Stimulated activated naive B cell treated with anti-CD40 and anti-IgM and Interleukin-4, amounts not matched to agents 10 μg/mL and 1 μg/mL and 100 μg/mL, for 72 hours (primary cell): ENCODE data around the gene SMOC2.
"Not testable (repeated sequence)": the region's sequence is repeated elsewhere in the genome, so short reads cannot be mapped to it uniquely, and the experiment has no call there.

Source experiments
- ATAC-seq, 2 donors: fragments of 150-1000 bp; cut with Tn5 transposase; replicated peaks; 2 replicates each; pipeline ENCODE4 v1.10.0; 2021; ENCODE audit warnings: moderate library complexity in 1 of 2
- DNase-seq: peaks from one replicate; pipeline ENCODE4 v3.0.0; 2021
- H3K27ac Mint-ChIP-seq: one replicate; pipeline ENCODE4 v1.8.0; 2022; ENCODE audit warnings: mild to moderate bottlenecking, mixed read lengths
- H3K27me3 Mint-ChIP-seq, 2 donors: one replicate each; pipeline ENCODE4 v1.8.0; 2022; ENCODE audit warnings: mixed read lengths in 2 of 2
- H3K36me3 Mint-ChIP-seq, 2 donors: one replicate each; pipeline ENCODE4 v1.8.0; 2022; ENCODE audit warnings: mixed read lengths in 2 of 2, mild to moderate bottlenecking in 1 of 2
- H3K4me1 Mint-ChIP-seq, 2 donors: one replicate each; pipeline ENCODE4 v1.8.0; 2022; ENCODE audit warnings: mixed read lengths in 2 of 2, mild to moderate bottlenecking in 1 of 2
- H3K4me3 Mint-ChIP-seq, 2 donors: one replicate each; pipeline ENCODE4 v1.8.0; 2022; ENCODE audit warnings: mild to moderate bottlenecking in 2 of 2, mixed read lengths in 2 of 2, moderate library complexity in 1 of 2
- H3K9me3 Mint-ChIP-seq, 2 donors: one replicate each; pipeline ENCODE4 v1.8.0; 2022; ENCODE audit warnings: mixed read lengths in 2 of 2, mild to moderate bottlenecking in 1 of 2

SMOC2 gene

DNA sequence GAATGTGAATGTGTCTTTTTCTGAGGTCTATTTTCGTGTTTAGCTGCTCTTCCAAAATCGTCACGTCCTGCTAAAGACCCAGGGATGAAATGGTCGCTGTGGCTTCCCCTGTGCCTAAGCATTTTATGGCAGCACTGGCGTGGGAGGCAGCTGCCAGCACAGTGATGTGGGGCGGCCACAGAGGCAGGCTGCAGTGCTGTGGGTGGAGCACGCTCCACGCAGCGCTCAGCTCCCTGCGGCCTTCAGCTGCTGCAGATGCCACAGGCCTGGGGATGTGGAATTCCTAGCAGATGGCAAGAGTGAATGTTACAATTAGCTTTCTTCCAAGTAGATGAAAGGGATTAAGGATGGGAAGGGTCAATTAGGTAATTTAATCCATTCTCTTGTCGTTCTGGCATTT, 242.6 kb downstream of the SMOC2 start:
- no peaks in the 10 kb centered on the region for H3K4me1 Mint-ChIP-seq
- no peak for DNase-seq
- no peak for ATAC-seq
- no peak overlapping the region for H3K4me3 Mint-ChIP-seq
- peaks cover 0 to 8% of the 10 kb centered on the region in 2 donors for H3K9me3 Mint-ChIP-seq
- H3K36me3 Mint-ChIP-seq, result no peaks in the 10 kb centered on the region
- H3K27me3 Mint-ChIP-seq, result peaks cover 0 to 6% of the 10 kb centered on the region in 2 donors
- no peak overlapping the region for H3K27ac Mint-ChIP-seq

DNA sequence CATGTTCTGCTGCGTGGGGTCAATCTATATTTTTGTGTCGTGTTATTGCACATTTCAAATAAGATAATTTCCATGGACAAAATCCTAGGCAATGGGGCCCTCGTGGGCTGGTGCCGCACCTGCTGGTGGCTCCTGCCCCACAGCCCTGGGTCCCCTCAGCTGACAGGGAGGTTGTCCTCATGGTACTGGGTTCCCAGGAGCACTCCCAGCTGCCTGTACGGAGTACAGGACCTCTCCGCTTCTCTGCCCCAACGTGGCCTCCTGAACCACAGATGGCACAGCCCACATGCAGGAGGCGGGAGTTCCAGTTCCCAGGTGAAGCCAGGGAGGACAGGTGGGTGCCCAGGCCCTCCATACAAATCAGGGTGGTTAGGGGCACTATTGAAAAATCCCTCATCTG, 243.5 kb downstream of the SMOC2 start:
- H3K4me1 Mint-ChIP-seq, result no peaks in the 10 kb centered on the region
- DNase-seq (no peak), ATAC-seq (no peak)
- H3K27ac Mint-ChIP-seq, result no peak overlapping the region
- H3K27me3 Mint-ChIP-seq, result peaks cover 0 to 6% of the 10 kb centered on the region in 2 donors
- no peaks in the 10 kb centered on the region for H3K9me3 Mint-ChIP-seq
- no peaks in the 10 kb centered on the region for H3K36me3 Mint-ChIP-seq
- H3K4me3 Mint-ChIP-seq, result no peak overlapping the region

DNA sequence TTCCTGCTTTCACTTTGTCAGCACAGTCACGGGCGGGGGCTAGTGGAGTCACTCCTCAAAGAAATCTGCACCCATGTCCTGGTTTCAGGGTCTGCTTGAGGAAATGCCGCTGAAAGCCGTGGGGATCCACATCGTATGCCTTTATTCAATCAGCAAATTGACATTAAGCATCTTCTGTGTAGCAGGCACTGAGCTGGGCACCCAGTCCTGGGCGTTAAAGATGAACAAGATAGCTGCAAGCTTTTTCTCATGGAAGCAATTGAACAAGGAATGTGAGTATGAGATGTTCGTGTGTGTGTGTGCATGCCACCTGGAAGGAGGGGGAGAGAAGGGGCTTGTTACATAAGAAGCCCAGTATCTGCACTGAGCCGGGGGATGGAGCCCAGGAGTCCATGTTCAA, 243.9 kb downstream of the SMOC2 start:
- no peak overlapping the region for H3K4me3 Mint-ChIP-seq
- H3K27me3 Mint-ChIP-seq, result peaks cover 0 to 6% of the 10 kb centered on the region in 2 donors
- H3K27ac Mint-ChIP-seq, result no peak overlapping the region
- no peaks in the 10 kb centered on the region for H3K36me3 Mint-ChIP-seq
- ATAC-seq (no peak), DNase-seq (no peak)
- H3K4me1 Mint-ChIP-seq, result no peaks in the 10 kb centered on the region
- no peaks in the 10 kb centered on the region for H3K9me3 Mint-ChIP-seq

DNA sequence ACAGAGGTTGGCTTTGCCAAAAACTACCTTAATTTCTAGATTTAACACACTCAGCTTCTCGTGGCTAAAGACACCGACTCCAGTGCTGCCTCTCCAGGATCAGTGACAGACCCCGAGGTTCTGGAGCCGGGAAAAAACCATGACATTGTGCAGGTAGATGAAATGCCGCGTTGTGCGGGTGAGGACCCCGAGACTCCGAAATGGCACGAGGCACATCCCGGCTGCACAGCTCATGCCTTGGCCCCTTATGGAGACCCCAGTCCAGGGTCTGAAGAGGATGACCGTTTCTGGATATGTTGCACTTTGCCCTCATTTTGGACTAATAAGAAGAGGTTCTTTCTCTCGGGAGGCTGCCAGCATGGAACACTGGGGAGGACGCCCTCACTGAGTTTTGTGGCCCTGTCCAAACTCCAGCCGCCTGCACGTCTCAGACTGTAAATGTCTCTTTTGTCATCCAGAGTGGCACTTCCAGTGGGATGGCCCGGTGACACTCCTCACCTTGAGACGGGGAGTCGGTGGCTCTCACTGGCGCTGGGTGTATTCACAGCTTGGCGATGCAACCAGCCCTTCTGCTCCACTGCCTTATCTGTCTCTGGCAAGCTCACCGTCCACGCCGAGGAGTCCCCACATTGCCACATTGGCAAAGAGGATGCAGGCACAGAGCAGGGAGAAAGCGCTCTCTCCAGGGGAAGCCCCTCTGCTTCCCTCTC, 245.2 kb downstream of the SMOC2 start:
- Mint-ChIP-seq H3K4me1 (no peaks in the 10 kb centered on the region), H3K4me3 (no peak overlapping the region), H3K36me3 (no peaks in the 10 kb centered on the region), H3K27ac (no peak overlapping the region), H3K27me3 (peaks cover 0 to 6% of the 10 kb centered on the region in 2 donors), H3K9me3 (no peaks in the 10 kb centered on the region)
- DNase-seq (no peak), ATAC-seq (no peak)

DNA sequence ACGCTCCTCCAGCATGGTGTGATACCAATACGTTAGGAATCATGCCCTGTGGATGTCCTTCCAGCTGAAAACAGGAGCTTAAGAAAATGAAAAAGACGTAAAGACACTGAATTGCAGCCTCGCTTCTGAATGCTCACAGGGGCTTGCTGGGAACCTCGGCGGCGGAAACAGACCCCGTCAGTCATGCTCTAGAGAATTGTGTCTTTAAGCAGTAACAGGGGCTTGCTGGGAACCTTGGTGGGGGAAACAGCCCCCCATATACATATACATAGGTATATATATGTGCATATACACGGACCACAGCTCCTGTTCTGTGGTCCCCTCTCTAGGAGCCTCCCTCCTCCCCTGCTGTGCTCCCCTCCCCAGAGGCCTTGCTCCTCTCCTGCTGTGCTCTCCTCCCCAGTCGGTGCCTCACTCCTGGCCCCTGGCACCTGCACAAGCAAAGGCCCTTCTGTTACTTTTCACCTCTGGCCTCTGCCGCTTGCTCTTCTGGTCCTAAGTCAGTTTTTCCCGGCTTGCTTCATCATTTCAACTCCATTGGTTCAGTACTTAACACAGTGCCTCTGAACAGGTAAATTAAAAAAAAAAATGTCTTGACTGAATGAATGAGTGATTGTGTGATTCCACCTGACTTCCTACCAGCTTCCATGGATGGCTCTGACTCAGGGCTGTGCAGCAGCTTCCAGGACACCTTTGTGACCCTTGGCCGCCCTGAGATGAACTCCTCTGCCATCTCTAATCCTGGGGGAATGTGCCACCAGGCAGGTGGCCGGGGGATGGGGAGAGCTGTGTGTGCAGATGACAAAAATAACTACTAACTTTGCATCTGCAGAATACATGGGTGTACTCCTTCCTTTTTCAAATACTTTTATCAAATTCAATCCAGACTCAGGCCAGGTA, 246.1 kb downstream of the SMOC2 start:
- H3K36me3 Mint-ChIP-seq, result no peaks in the 10 kb centered on the region
- ATAC-seq (no peak), DNase-seq (no peak)
- H3K27ac Mint-ChIP-seq, result no peak overlapping the region
- H3K4me1 Mint-ChIP-seq, result no peaks in the 10 kb centered on the region
- no peaks in the 10 kb centered on the region for H3K9me3 Mint-ChIP-seq
- no peak overlapping the region for H3K4me3 Mint-ChIP-seq
- H3K27me3 Mint-ChIP-seq, result peaks cover 0 to 6% of the 10 kb centered on the region in 2 donors

DNA sequence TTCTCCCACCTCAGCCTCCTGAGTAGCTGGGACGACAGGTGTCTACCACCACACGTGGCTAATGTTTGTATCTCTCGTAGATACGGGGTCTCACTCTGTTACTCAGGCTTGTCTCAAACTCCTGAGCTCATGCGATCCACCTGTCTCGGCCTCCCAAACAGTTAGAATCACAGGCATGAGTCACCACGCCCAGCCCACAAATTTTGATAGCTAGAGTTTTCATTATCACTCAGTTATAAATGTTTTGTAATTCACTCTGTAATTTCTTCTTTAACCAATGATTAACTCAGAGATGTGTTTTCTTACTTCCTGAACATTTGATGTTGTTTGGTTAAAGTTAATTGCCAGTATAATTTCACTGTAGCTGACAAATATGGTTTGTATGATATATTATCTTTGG, 249.3 kb downstream of the SMOC2 start:
- Mint-ChIP-seq H3K9me3 (no peaks in the 10 kb centered on the region), H3K4me1 (no peaks in the 10 kb centered on the region), H3K27me3 (peaks cover 0 to 6% of the 10 kb centered on the region in 2 donors), H3K4me3 (no peak overlapping the region), H3K27ac (no peak overlapping the region), H3K36me3 (no peaks in the 10 kb centered on the region)
- DNase-seq (no peak), ATAC-seq (no peak)

DNA sequence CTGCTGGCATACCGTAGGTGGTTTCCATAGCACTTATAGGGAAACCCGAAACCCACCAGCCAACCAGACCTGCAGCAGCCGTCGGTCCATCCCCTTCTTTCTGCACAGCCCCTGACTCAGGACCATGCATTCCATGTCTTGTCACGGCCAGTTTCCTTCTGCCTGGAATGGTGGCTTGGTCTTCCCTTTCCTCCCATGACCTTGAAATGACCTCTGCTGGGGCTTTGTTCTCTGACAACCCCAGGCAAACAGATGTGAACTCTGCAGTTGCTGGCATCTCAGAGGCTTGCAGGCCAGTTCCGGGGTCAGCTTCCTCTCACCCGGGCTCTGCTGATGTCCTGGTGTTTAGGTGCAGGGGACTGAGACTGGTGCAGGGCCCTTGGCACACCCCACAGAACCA, 250.8 kb downstream of the SMOC2 start:
- Mint-ChIP-seq H3K4me3 (no peak overlapping the region), H3K36me3 (no peaks in the 10 kb centered on the region), H3K27me3 (peaks cover 0 to 6% of the 10 kb centered on the region in 2 donors), H3K4me1 (no peaks in the 10 kb centered on the region), H3K9me3 (no peaks in the 10 kb centered on the region), H3K27ac (no peak overlapping the region)
- DNase-seq (no peak), ATAC-seq (no peak)

DNA sequence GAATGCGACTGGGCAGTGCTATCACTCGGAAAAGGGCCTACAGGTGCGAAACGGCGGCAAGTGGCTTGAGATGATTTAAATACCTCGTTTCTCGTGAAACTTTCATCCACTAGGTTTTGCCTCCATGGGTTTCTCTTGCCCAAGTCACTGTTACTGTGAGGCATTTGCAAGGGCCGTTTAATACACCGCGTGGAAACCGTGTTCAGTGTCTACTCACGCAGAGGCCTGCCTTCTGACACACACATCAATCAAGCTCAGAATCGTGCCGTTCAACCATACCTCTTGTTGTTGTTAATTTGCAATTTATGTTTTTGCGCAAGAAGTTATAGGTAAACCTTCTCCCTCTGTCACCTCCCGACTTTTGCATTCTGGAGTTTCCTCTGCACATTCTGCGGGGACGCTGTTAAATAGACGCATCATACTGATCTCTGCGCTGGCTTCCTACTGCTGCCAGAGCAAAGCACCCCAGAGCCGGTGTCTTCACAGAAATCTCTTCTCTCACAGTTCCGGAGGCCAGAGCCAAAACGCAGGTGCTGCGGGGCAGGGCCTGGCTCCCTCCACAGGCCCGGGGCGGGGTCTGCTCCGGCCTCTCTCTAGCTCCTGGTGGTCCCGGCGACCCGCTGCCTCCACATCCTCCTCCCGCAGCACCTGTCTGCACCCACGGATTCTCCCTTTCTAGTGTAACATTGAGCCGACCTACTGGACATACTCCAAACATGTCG, 251.4 kb downstream of the SMOC2 start:
- Mint-ChIP-seq H3K4me3 (no peak overlapping the region), H3K9me3 (no peaks in the 10 kb centered on the region), H3K27me3 (peaks cover 0 to under 1% of the 10 kb centered on the region in 2 donors), H3K4me1 (no peaks in the 10 kb centered on the region), H3K27ac (no peak overlapping the region), H3K36me3 (no peaks in the 10 kb centered on the region)
- DNase-seq (no peak), ATAC-seq (no peak)

DNA sequence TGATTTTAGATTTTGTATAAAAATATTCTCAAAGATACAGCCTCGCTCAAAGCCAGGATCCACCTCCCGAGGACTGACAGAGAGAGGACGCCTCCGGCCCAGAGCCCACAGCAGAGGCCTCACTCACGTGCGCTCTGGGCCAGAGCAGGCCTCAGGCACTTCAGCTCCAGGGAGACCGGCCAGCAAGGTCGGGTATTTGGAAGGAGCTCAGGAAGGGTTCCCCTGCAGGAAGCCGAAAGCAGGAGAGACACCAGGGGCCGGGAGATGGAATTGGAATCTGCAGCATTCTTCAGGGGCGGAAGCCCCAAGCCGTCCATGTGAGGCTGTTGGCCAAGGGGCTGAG, 251.9 kb downstream of the SMOC2 start:
- not testable (repeated sequence) for H3K27ac Mint-ChIP-seq, H3K9me3 Mint-ChIP-seq, ATAC-seq, H3K36me3 Mint-ChIP-seq, H3K4me1 Mint-ChIP-seq, H3K27me3 Mint-ChIP-seq, DNase-seq, H3K4me3 Mint-ChIP-seq

DNA sequence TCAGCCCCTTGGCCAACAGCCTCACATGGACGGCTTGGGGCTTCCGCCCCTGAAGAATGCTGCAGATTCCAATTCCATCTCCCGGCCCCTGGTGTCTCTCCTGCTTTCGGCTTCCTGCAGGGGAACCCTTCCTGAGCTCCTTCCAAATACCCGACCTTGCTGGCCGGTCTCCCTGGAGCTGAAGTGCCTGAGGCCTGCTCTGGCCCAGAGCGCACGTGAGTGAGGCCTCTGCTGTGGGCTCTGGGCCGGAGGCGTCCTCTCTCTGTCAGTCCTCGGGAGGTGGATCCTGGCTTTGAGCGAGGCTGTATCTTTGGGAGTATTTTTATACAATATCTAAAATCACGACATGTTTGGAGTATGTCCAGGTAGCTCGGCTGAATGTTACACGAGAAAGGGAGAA, 253.8 kb downstream of the SMOC2 start:
- H3K36me3 Mint-ChIP-seq, H3K4me1 Mint-ChIP-seq, H3K4me3 Mint-ChIP-seq, H3K27ac Mint-ChIP-seq, ATAC-seq, H3K27me3 Mint-ChIP-seq, H3K9me3 Mint-ChIP-seq, DNase-seq: not testable (repeated sequence)

DNA sequence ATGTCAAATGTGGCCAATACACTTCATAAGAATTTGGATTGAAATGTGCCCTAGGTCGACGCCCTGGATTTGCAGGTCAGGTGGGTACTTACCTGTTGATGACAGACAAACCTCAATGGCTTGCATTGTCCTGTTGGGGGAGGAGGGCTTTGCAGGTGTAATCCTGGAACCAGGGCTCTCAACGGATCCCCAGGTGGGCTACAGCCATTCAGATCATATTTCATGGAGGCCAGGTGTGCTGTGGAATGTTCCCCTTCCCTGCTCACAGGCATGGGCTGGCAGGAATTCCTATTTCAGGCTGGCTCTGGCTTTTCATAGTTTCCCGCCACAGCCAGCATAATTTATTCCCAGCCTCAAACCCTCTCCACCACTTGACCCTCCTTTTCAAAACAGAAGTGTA, 254.7 kb downstream of the SMOC2 start:
- Mint-ChIP-seq H3K4me3 (no peak overlapping the region), H3K9me3 (no peaks in the 10 kb centered on the region), H3K27me3 (no peaks in the 10 kb centered on the region), H3K36me3 (no peaks in the 10 kb centered on the region), H3K27ac (no peak overlapping the region), H3K4me1 (no peaks in the 10 kb centered on the region)
- no peak for ATAC-seq
- no peak for DNase-seq

DNA sequence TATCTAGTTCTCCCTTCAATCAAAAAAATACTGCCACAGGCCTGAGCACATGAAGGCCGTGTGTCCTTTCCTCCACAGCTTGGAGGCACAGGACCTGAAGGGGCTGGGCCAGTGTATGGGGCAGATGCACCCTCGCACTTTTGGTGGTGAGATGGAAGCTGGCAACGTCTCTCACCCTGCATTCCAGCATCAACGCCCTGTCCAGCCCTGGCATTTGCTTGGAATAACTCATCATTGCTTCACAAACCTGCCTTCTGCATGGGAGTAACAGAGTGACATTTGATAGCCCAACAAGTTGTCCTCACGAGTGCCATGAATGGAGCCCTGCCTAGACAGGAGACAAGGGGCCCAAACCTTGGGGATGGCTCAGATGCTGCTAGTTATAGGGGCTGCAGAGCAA, 257.9 kb downstream of the SMOC2 start:
- H3K9me3 Mint-ChIP-seq, result peaks cover 7 to 8% of the 10 kb centered on the region in 2 donors
- DNase-seq (no peak), ATAC-seq (no peak)
- no peak overlapping the region for H3K27ac Mint-ChIP-seq
- H3K4me1 Mint-ChIP-seq, result no peaks in the 10 kb centered on the region
- H3K4me3 Mint-ChIP-seq, result no peak overlapping the region
- no peaks in the 10 kb centered on the region for H3K36me3 Mint-ChIP-seq
- H3K27me3 Mint-ChIP-seq, result no peaks in the 10 kb centered on the region

DNA sequence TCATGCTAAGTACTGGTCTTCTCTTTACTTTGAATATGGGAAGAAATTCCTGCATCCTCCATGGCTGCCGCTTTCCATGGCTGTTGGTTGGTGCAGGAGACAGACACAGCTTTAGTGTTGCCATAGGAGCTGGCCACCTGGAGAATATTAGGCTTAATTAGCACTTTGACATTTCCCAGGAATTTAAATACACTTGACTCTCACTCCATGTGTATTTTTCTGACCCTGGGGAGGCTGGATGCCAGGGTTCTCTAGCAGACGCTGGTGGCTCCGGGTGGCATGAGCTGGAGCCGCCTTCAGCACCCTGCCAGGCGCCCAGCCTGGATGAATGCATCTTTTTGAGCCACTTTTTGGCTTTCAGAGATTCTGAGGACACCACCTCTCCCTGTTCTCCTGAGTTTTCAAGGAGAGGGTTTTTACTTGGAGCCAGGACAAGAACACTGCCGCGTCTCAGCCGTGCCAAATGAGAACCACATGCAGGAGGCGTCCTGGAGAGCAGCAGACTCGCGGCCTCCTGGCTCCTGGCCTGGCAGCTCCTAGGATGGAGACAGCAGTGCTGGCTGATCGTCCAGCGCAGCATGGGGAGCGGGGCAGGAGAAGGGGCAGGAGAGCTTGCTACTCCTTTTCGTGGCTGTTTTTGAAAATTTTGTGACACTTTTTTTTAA, 258.8 kb downstream of the SMOC2 start:
- H3K4me3 Mint-ChIP-seq, result no peak overlapping the region
- H3K27me3 Mint-ChIP-seq, result no peaks in the 10 kb centered on the region
- DNase-seq (no peak), ATAC-seq (no peak)
- H3K36me3 Mint-ChIP-seq, result no peaks in the 10 kb centered on the region
- no peak overlapping the region for H3K27ac Mint-ChIP-seq
- no peaks in the 10 kb centered on the region for H3K4me1 Mint-ChIP-seq
- peaks cover 7 to 8% of the 10 kb centered on the region in 2 donors for H3K9me3 Mint-ChIP-seq

DNA sequence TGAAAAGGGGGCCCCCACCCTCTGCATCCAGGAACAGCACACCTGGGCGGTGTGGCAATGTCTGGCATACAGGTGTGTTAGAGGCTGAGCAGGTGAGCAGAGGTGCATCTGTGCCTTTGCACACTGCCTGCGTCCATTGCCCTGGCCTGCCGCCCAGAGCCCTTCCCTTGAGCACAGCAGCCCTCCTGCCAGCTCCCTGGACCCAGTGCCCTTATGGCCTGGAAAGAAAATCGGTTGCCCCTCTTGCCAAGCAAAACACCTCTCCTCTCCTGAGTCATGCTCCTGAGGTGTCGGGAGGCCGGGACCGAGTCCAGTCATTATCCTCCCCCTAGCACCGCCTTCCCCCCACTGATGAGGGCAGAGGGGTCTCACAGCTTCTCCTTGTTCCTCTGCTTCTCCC, 259.9 kb downstream of the SMOC2 start:
- peaks cover 7 to 10% of the 10 kb centered on the region in 2 donors for H3K9me3 Mint-ChIP-seq
- ATAC-seq, result no peak
- H3K27ac Mint-ChIP-seq, result no peak overlapping the region
- H3K4me1 Mint-ChIP-seq, result no peaks in the 10 kb centered on the region
- no peaks in the 10 kb centered on the region for H3K27me3 Mint-ChIP-seq
- no peaks in the 10 kb centered on the region for H3K36me3 Mint-ChIP-seq
- no peak overlapping the region for H3K4me3 Mint-ChIP-seq
- no peak for DNase-seq
